GM18951 (cell line): ENCODE data around the gene CHST2.

Experiments
- POLR2A ChIP-seq: IDR thresholded peaks from 4 replicates; pipeline ENCODE4 v1.6.1; 2011; ENCODE audit warnings: mild to moderate bottlenecking; ENCODE audit not compliant: insufficient read length, insufficient read depth; ENCODE audit errors: extremely low read depth
- in situ Hi-C: fragments of 300-500 bp; cut with MboI; formaldehyde crosslinking; loops from one replicate; pipeline ENCODE4 v1.12.0; 2022; ENCODE audit warnings: low sequenced_read_pairs, mixed read lengths, inconsistent platforms; ENCODE audit not compliant: unreplicated experiment

The CHST2 gene

GRCh38 chr3:143118630-143119008, 952 bp upstream of the CHST2 start:
- in situ Hi-C loops = no loop called here
- no peak for TF ChIP-seq POLR2A

DNA sequence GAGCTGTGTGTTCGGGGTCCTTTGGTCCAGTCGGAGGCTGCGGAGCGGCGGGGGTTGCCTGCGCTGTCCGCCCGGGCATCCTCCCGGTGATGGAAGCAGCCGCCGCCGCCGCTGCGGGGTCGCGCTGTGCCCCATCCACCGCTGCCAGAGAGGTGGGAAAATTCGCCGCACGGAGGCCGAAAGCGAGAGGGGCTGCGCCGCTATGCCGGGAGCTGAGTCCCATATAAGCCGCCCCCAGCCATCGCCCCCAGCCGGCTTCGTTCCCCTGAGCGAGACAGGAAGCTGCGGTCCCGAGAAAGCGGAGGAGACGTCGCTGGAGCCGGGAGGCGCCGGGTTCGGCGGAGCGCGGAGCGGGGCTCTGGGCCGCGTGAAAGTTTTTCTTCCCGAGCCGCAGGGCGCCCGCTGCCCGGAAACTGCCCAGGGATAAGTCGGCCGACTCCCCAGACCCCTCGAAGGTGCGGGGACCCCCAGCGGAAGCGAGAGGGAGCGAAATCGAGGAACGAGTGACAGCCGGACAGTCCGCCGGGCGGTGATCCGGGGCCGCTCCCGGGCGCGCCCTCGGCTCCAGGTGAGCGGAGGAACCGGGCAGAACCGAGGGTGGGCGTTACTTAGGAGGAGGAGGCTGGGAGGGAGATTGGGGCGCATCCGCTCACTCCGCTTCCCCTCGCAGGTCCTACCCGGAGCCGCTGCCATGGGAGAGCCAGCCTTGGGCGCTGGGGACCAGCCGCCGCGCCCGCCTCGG, 574 bp downstream of the CHST2 start:
- no peak for TF ChIP-seq POLR2A
- in situ Hi-C loops = no loop called here

DNA sequence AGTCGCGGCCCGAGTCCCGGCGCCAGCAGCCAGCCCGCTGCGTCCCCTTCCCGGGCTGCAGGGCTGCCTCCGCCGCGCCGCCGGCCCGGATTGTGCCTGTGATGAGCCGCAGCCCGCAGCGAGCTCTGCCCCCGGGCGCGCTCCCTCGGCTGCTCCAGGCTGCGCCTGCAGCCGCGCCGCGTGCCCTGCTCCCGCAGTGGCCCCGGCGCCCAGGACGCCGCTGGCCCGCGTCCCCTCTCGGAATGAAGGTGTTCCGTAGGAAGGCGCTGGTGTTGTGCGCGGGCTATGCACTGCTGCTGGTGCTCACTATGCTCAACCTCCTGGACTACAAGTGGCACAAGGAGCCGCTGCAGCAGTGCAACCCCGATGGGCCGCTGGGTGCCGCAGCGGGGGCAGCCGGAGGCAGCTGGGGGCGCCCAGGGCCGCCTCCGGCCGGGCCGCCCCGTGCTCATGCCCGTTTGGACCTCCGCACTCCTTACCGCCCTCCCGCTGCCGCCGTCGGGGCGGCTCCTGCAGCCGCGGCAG, 1.2 kb downstream of the CHST2 start:
- in situ Hi-C loops = no loop called here

DNA sequence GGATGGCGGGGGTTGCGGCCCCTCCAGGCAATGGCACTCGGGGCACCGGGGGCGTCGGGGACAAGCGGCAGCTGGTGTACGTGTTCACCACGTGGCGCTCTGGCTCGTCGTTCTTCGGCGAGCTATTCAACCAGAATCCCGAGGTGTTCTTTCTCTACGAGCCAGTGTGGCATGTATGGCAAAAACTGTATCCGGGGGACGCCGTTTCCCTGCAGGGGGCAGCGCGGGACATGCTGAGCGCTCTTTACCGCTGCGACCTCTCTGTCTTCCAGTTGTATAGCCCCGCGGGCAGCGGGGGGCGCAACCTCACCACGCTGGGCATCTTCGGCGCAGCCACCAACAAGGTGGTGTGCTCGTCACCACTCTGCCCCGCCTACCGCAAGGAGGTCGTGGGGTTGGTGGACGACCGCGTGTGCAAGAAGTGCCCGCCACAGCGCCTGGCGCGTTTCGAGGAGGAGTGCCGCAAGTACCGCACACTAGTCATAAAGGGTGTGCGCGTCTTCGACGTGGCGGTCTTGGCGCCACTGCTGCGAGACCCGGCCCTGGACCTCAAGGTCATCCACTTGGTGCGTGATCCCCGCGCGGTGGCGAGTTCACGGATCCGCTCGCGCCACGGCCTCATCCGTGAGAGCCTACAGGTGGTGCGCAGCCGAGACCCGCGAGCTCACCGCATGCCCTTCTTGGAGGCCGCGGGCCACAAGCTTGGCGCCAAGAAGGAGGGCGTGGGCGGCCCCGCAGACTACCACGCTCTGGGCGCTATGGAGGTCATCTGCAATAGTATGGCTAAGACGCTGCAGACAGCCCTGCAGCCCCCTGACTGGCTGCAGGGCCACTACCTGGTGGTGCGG, 1.9 kb downstream of the CHST2 start:
- in situ Hi-C loops = no loop called here
- TF ChIP-seq POLR2A = no peak

More for the DNA sequence above, 1.2 kb downstream of the CHST2 start:
- no peak for TF ChIP-seq POLR2A

GRCh38 chr3:143122089-143122430, 2.5 kb downstream of the CHST2 start:
- in situ Hi-C loops = no loop called here
- no peak for TF ChIP-seq POLR2A

DNA sequence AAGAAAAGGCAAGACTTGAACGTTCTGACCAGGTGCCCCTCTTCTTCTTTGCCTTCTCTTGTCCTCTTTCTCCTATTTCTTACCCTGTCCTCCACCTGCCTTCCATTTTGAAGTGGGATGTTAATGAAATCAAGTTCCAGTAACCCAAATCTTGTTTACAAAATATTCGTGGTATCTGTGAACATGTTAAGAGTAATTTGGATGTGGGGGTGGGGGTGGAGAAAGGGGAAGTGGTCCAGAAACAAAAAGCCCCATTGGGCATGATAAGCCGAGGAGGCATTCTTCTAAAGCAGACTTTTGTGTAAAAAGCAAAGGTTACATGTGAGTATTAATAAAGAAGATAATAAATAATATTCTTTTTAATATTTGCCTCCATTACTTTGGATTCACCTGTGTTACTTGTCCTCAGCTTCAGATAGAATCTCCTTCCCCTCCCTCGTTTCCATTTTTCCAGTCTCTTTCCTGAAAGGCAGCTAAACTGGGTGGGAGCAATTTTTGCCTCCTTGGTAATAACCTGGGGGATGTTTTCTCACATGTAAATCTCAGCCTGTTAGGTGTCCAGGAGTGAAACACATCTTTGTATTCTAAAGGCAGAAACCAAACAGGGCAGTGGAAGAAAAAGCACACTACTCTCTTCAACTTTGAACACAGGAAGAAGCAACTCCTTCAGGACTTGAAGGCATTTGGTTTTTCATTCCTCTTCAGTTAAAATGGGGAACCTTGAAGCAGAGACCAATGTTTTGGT, 3.2 kb downstream of the CHST2 start:
- in situ Hi-C loops = no loop called here
- TF ChIP-seq POLR2A = no peak

GRCh38 chr3:143123353-143123984, 3.9 kb downstream of the CHST2 start:
- TF ChIP-seq POLR2A = no peak
- in situ Hi-C loops = no loop called here

DNA sequence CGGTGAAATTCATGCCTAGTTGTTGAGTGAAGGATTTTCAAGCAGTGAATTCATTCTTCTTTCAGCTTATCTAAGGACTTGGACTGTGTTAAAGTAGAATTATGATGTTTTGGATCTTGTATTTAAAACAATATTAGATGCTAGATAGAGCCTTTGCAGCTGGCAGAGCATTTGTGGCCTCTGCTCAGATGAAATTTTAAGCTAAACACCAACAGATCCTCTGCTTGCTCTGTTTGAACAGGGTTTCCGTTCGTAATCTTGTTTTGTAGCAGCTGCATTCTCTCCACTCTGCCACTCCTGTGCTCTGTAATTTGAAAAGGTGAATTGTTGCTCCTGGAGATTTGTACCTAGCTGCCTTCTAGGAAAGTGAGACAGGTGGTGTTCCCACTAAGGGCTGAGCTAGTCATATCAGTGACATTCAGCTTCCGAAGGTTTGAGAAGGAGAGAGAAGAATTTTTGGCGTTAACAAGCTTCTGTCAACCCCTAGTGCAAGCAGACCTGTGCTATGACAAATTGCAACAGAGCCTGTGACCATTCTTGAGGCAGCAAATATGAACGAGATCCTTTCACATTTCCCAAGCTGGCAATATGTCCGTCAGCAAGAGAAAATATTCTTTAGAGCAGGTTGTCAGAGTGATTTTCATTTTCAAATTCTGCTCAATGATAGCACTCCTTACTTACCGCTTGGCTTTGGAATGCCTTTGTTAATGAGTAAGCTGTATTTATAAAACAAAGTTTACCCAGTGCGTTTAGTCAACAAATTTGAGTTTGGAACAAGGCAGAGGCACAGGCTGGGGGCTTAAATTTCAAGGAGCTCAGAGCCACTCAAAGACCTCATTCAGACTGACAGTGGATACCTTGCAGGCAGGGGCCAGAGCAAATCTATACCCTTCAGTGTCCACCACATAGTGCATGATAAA, 5.3 kb downstream of the CHST2 start:
- in situ Hi-C loops = no loop called here
- no peak for TF ChIP-seq POLR2A

- TF ChIP-seq POLR2A = no peak
Measured at GRCh38 chr3:143127801-143128200, 8.2 kb downstream of the CHST2 start.

DNA sequence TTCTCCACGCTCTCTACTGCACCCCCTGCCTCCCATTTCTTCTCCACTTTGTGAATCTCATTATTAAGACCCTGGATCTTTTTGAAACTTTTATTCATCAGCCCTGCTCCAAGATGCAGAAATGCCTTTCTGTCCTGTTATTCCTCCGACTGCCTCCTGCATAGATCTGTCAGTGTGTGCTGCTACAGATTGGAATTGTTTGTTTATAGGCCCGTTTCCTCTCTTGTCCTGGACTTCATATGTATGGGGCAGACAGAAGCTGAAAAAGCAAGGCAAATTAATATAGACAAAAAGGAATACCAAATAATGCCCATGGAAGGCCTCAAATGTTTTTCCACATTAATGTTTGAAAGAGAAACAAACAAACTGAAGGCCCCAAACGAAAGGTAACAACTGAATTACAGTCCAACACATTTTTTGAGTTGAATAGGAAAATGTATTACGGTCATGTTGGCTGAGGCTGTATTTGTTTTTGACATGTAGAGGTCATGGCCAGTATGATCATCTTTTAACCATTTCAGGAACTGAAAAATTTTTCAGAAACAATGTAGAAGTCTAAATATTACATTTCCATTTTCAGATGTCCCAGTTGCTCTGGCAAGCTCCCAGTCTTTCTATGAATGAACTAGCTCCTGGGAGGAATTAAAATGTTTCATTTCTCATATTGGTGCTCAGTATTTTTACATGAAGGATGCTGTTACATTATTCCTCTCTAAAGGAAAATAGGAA, 8.8 kb downstream of the CHST2 start:
- in situ Hi-C loops = no loop called here
- TF ChIP-seq POLR2A = no peak

More at GRCh38 chr3:143127801-143128200, 8.2 kb downstream of the CHST2 start:
- in situ Hi-C loops = no loop called here

GRCh38 chr3:143132246-143132980, 12.8 kb downstream of the CHST2 start:
- TF ChIP-seq POLR2A = no peak
- in situ Hi-C loops = no loop called here
